HepG2 (cell line): ENCODE data around the gene NEK5. TPM values are rescaled to one million over a fixed set of nuclear protein-coding genes. Genes with fewer than 3 reads are reported as not detected.

ENCODE experiments used
- ATAC-seq: fragments of 200-7000 bp; cut with Tn5 transposase; 3 replicates; pipeline ENCODE4 v1.9.1; 2020; ENCODE audit warnings: mild to moderate bottlenecking, moderate library complexity
- BruUV-seq: library from RNA; stranded (reverse); fragments of 400-500 nt; replicated peaks from 2 replicates; lab custom pipeline; 2021; lab: Mats Ljungman, UMichigan
- CTCF ChIA-PET: fragments of 300-600 bp; formaldehyde crosslinking; extraction: SDS; loops from one replicate; lab custom pipeline; 2021; ENCODE audit warnings: low total read pairs, inconsistent platforms, low intra/inter-chr PET ratio; lab: Yijun Ruan, JAX
- POLR2A ChIA-PET: fragments of 350-600 bp; sonication (Branson Sonifier 250); formaldehyde crosslinking; loops from one replicate; lab custom pipeline; 2020; ENCODE audit warnings: antibody characterized with exemption, inconsistent platforms; lab: Yijun Ruan, JAX
- DNase-seq: peaks from one replicate; pipeline ENCODE4 v3.0.0-alpha.2; 2015; ENCODE audit warnings: low spot score
- FAIRE-seq: peaks from 3 replicates; lab custom pipeline; 2011; peaks lifted over from hg19 to GRCh38; lab: Jason Lieb, UNC
- H2AFZ ChIP-seq: one replicate; pipeline ENCODE4 v1.6.1; 2011; ENCODE audit warnings: low read length, inconsistent platforms
- H3K27ac ChIP-seq: fragments of 300-600 bp; 3 replicates; pipeline ENCODE4 v1.8.0; 2011; ENCODE audit warnings: mixed run types, mild to moderate bottlenecking, mixed read lengths, low read length, inconsistent platforms; ENCODE audit not compliant: insufficient read depth; ENCODE audit errors: extremely low read length
- H3K27me3 ChIP-seq, 2 experiments: fragments of 200-600 bp in 1 of 2; 2 replicates in 1 of 2; 3 replicates in 1 of 2; pipeline versions ENCODE4 v1.6.0 to v1.8.0; 2011; ENCODE audit warnings: low read length in 2 of 2, mild to moderate bottlenecking in 2 of 2, moderate library complexity in 2 of 2, inconsistent platforms in 1 of 2; ENCODE audit not compliant: insufficient read depth in 2 of 2, control insufficient read depth in 1 of 2
- H3K36me3 ChIP-seq, 2 experiments: fragments of 200-600 bp in 1 of 2; replicated peaks in 1 of 2; 2 replicates in 1 of 2; 3 replicates in 1 of 2; pipeline versions ENCODE4 v1.5.1 to v1.8.0; 2011; ENCODE audit warnings: low read length in 2 of 2, inconsistent platforms in 1 of 2; ENCODE audit not compliant: insufficient read depth in 2 of 2, control insufficient read depth in 1 of 2
- H3K4me1 ChIP-seq: 2 replicates; pipeline ENCODE4 v1.5.1; 2012; ENCODE audit warnings: low read length, inconsistent platforms; ENCODE audit not compliant: insufficient read depth
- H3K4me2 ChIP-seq: 2 replicates; pipeline ENCODE4 v1.6.0; 2011; ENCODE audit warnings: low read depth, low read length, inconsistent platforms
- H3K4me3 ChIP-seq, 3 experiments: fragments of 200-600 bp in 1 of 3; sonication (generic), shearing (Covaris generic) in 1 of 3; replicated peaks in 1 of 3; 2 replicates each; pipeline ENCODE4 v1.5.1; 2011 to 2016; ENCODE audit warnings: low read length in 3 of 3, inconsistent platforms in 2 of 3, low read depth in 2 of 3, mild to moderate bottlenecking in 2 of 3, control low read depth in 1 of 3, mixed read lengths in 1 of 3; ENCODE audit not compliant: insufficient read depth in 1 of 3
- H3K79me2 ChIP-seq: one replicate; pipeline ENCODE4 v1.6.1; 2011; ENCODE audit warnings: low read length, inconsistent platforms; ENCODE audit not compliant: insufficient read depth
- H3K9ac ChIP-seq: 2 replicates; pipeline ENCODE4 v1.6.0; 2011; ENCODE audit warnings: mild to moderate bottlenecking, low read depth, low read length, inconsistent platforms; ENCODE audit not compliant: insufficient read depth
- H3K9me3 ChIP-seq: 2 replicates; pipeline ENCODE4 v1.5.1; 2012; ENCODE audit warnings: mild to moderate bottlenecking, low read length
- H4K20me1 ChIP-seq: 2 replicates; pipeline ENCODE4 v1.6.0; 2011; ENCODE audit warnings: inconsistent platforms, mild to moderate bottlenecking, low read length, moderate library complexity; ENCODE audit not compliant: insufficient read depth
- AHR ChIP-seq: IDR thresholded peaks from 2 replicates; pipeline ENCODE4 v1.6.1; 2018; ENCODE audit warnings: missing genetic modification reagents, missing compliant biosample characterization
- AKAP8 ChIP-seq: sonication (generic); formaldehyde crosslinking; IDR thresholded peaks from 2 replicates; pipeline ENCODE4 v1.5.1; 2020; ENCODE audit warnings: mild to moderate bottlenecking, missing genetic modification reagents
- NBN ChIP-seq: fragments of 450-650 bp; conservative IDR thresholded peaks from 2 replicates; pipeline ENCODE4 v1.6.1; 2017
- SIX4 ChIP-seq: sonication (generic); formaldehyde crosslinking; IDR thresholded peaks from 2 replicates; pipeline ENCODE4 v1.4.0; 2020; ENCODE audit warnings: missing genetic modification reagents
- U2AF1 ChIP-seq: fragments of 200-400 bp; formaldehyde crosslinking; optimal IDR thresholded peaks from 2 replicates; pipeline ENCODE3; 2017; ENCODE audit warnings: mild to moderate bottlenecking, low read depth, low read length
- WGBS: methylation state at CpG from one replicate; pipeline ENCODE4 v1.1.6; 2017; ENCODE audit warnings: low lambda C conversion rate; 5-methylcytosine and 5-hydroxymethylcytosine counted together
- in situ Hi-C: cut with HindIII; loops from 2 replicates; pipeline ENCODE4 v1.10.0; 2017; ENCODE audit warnings: low pct_unique_long_range_greater_than_20kb; ENCODE audit not compliant: extremely low pct_ligation_motif_present
- intact Hi-C: fragments of 100-400 bp; cut with micrococcal nuclease; formaldehyde crosslinking; loops from one replicate; pipeline ENCODE4 v1.10.0; 2022; ENCODE audit not compliant: unreplicated experiment
- polyA plus RNA-seq, 8 experiments: library from polyadenylated mRNA; depleted of rRNA in 3 of 8; stranded (reverse) in 7 of 8; unstranded in 1 of 8; fragments of >200 nt; fragmentation: Illumina TruSeq in 4 of 8; extraction: Trizol in 4 of 8; gene quantifications; 2 replicates each; pipeline versions ENCODE4 v1.2.1 to v1.2.3, GENCODE V29; 2011 to 2016; ENCODE audit warnings: low read depth in 4 of 8, missing spikeins in 1 of 8, mixed read lengths in 1 of 8; ENCODE audit not compliant: insufficient read depth in 1 of 8
- total RNA-seq, 5 experiments: library from RNA; depleted of rRNA; stranded (reverse); fragments of >200 nt; fragmentation: Illumina TruSeq; extraction: Trizol; gene quantifications; 2 replicates each; pipeline ENCODE4 v1.2.3, GENCODE V29; 2016; ENCODE audit warnings: low read depth in 1 of 5
- TF ChIP-seq, protein P1 (sequence below): sonication (generic); formaldehyde crosslinking; IDR thresholded peaks from 2 replicates; pipeline ENCODE4 v1.5.0; 2020; ENCODE audit warnings: mild to moderate bottlenecking, missing genetic modification reagents, borderline replicate concordance
- TF ChIP-seq, protein P2 (sequence below): sonication (generic); formaldehyde crosslinking; IDR thresholded peaks from 2 replicates; pipeline ENCODE4 v1.5.0; 2020; ENCODE audit warnings: mild to moderate bottlenecking, missing genetic modification reagents, moderate library complexity
- TF ChIP-seq, protein P3 (sequence below): sonication (generic); formaldehyde crosslinking; IDR thresholded peaks from 2 replicates; pipeline ENCODE4 v1.5.1; 2020; ENCODE audit warnings: mild to moderate bottlenecking, missing genetic modification reagents, moderate library complexity
- TF ChIP-seq, protein P4 (sequence below): sonication (generic); formaldehyde crosslinking; IDR thresholded peaks from 2 replicates; pipeline ENCODE4 v1.5.0; 2020; ENCODE audit warnings: missing genetic modification reagents, mild to moderate bottlenecking, borderline replicate concordance

The NEK5 gene
- total and polyA plus RNA-seq, 2 of the 13 experiments (the other 11 are each of a cell fraction or from before 2014, with no cell fraction given) = 0.12 to 0.22 TPM

DNA sequence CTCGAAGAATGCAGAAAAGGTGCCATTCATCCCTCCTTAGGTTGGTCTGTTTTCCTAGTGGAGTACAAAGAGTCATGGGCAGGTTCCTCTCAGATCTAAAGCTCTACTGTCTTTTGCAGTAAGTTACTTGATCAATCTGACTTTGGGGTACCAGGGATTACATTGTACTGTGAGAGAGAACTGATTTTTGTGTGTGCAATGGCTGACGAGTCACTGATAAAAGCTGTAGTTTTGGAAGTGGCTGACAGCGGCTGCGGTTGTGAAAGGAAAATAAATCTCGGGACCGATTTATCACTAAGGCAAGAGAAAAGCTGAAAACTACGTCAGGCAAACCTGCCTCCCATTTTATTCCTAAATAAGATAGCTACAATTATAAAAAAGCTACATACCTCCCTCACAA, 77.5 kb downstream of the NEK5 start:
- Histone ChIP-seq H3K4me3 (no peak overlapping the region), H2AFZ (no peak overlapping the region), H4K20me1 (no peaks in the 10 kb centered on the region), H3K27me3 (no peaks in the 10 kb centered on the region), H3K36me3 (no peaks in the 10 kb centered on the region), H3K9ac (no peak overlapping the region), H3K4me1 (no peaks in the 10 kb centered on the region), H3K9me3 (no peaks in the 10 kb centered on the region), H3K79me2 (no peaks in the 10 kb centered on the region), H3K27ac (no peak overlapping the region), H3K4me2 (no peak overlapping the region)
- intact Hi-C loops = no loop called here
- ChIA-PET CTCF (no interaction called here), POLR2A (no interaction called here)
- in situ Hi-C loops = no loop called here
- no peak for DNase-seq
- WGBS = 74% methylated on average over 7 of the region's 7 CpGs
- no TSS peak for BruUV-seq
- ATAC-seq = no peak
- FAIRE-seq = no peak
- TF ChIP-seq, protein P1, sequence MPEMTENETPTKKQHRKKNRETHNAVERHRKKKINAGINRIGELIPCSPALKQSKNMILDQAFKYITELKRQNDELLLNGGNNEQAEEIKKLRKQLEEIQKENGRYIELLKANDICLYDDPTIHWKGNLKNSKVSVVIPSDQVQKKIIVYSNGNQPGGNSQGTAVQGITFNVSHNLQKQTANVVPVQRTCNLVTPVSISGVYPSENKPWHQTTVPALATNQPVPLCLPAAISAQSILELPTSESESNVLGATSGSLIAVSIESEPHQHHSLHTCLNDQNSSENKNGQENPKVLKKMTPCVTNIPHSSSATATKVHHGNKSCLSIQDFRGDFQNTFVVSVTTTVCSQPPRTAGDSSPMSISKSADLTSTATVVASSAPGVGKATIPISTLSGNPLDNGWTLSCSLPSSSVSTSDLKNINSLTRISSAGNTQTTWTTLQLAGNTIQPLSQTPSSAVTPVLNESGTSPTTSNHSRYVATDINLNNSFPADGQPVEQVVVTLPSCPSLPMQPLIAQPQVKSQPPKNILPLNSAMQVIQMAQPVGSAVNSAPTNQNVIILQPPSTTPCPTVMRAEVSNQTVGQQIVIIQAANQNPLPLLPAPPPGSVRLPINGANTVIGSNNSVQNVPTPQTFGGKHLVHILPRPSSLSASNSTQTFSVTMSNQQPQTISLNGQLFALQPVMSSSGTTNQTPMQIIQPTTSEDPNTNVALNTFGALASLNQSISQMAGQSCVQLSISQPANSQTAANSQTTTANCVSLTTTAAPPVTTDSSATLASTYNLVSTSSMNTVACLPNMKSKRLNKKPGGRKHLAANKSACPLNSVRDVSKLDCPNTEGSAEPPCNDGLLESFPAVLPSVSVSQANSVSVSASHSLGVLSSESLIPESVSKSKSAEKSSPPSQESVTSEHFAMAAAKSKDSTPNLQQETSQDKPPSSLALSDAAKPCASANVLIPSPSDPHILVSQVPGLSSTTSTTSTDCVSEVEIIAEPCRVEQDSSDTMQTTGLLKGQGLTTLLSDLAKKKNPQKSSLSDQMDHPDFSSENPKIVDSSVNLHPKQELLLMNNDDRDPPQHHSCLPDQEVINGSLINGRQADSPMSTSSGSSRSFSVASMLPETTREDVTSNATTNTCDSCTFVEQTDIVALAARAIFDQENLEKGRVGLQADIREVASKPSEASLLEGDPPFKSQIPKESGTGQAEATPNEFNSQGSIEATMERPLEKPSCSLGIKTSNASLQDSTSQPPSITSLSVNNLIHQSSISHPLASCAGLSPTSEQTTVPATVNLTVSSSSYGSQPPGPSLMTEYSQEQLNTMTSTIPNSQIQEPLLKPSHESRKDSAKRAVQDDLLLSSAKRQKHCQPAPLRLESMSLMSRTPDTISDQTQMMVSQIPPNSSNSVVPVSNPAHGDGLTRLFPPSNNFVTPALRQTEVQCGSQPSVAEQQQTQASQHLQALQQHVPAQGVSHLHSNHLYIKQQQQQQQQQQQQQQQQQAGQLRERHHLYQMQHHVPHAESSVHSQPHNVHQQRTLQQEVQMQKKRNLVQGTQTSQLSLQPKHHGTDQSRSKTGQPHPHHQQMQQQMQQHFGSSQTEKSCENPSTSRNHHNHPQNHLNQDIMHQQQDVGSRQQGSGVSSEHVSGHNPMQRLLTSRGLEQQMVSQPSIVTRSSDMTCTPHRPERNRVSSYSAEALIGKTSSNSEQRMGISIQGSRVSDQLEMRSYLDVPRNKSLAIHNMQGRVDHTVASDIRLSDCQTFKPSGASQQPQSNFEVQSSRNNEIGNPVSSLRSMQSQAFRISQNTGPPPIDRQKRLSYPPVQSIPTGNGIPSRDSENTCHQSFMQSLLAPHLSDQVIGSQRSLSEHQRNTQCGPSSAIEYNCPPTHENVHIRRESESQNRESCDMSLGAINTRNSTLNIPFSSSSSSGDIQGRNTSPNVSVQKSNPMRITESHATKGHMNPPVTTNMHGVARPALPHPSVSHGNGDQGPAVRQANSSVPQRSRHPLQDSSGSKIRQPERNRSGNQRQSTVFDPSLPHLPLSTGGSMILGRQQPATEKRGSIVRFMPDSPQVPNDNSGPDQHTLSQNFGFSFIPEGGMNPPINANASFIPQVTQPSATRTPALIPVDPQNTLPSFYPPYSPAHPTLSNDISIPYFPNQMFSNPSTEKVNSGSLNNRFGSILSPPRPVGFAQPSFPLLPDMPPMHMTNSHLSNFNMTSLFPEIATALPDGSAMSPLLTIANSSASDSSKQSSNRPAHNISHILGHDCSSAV (CRISPR knock-in tag) = no peak
- TF ChIP-seq, protein P2, sequence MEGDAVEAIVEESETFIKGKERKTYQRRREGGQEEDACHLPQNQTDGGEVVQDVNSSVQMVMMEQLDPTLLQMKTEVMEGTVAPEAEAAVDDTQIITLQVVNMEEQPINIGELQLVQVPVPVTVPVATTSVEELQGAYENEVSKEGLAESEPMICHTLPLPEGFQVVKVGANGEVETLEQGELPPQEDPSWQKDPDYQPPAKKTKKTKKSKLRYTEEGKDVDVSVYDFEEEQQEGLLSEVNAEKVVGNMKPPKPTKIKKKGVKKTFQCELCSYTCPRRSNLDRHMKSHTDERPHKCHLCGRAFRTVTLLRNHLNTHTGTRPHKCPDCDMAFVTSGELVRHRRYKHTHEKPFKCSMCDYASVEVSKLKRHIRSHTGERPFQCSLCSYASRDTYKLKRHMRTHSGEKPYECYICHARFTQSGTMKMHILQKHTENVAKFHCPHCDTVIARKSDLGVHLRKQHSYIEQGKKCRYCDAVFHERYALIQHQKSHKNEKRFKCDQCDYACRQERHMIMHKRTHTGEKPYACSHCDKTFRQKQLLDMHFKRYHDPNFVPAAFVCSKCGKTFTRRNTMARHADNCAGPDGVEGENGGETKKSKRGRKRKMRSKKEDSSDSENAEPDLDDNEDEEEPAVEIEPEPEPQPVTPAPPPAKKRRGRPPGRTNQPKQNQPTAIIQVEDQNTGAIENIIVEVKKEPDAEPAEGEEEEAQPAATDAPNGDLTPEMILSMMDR (CRISPR knock-in tag) = no peak
- no peak for TF ChIP-seq U2AF1
- TF ChIP-seq AKAP8 (CRISPR knock-in tag) = no peak
- TF ChIP-seq AHR (CRISPR knock-in tag) = no peak
- TF ChIP-seq, protein P3, sequence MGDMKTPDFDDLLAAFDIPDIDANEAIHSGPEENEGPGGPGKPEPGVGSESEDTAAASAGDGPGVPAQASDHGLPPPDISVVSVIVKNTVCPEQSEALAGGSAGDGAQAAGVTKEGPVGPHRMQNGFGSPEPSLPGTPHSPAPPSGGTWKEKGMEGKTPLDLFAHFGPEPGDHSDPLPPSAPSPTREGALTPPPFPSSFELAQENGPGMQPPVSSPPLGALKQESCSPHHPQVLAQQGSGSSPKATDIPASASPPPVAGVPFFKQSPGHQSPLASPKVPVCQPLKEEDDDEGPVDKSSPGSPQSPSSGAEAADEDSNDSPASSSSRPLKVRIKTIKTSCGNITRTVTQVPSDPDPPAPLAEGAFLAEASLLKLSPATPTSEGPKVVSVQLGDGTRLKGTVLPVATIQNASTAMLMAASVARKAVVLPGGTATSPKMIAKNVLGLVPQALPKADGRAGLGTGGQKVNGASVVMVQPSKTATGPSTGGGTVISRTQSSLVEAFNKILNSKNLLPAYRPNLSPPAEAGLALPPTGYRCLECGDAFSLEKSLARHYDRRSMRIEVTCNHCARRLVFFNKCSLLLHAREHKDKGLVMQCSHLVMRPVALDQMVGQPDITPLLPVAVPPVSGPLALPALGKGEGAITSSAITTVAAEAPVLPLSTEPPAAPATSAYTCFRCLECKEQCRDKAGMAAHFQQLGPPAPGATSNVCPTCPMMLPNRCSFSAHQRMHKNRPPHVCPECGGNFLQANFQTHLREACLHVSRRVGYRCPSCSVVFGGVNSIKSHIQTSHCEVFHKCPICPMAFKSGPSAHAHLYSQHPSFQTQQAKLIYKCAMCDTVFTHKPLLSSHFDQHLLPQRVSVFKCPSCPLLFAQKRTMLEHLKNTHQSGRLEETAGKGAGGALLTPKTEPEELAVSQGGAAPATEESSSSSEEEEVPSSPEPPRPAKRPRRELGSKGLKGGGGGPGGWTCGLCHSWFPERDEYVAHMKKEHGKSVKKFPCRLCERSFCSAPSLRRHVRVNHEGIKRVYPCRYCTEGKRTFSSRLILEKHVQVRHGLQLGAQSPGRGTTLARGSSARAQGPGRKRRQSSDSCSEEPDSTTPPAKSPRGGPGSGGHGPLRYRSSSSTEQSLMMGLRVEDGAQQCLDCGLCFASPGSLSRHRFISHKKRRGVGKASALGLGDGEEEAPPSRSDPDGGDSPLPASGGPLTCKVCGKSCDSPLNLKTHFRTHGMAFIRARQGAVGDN (CRISPR knock-in tag) = no peak
- no peak for TF ChIP-seq NBN
- TF ChIP-seq, protein P4, sequence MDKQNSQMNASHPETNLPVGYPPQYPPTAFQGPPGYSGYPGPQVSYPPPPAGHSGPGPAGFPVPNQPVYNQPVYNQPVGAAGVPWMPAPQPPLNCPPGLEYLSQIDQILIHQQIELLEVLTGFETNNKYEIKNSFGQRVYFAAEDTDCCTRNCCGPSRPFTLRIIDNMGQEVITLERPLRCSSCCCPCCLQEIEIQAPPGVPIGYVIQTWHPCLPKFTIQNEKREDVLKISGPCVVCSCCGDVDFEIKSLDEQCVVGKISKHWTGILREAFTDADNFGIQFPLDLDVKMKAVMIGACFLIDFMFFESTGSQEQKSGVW (CRISPR knock-in tag) = no peak
- TF ChIP-seq SIX4 (CRISPR knock-in tag) = no peak
